Mesendoderm (in vitro differentiated cells): ENCODE data around the gene PLCL1.

ENCODE experiments used
- DNase-seq: peaks from one replicate; pipeline ENCODE4 v3.0.0; 2013
- H2AK5ac ChIP-seq: 2 replicates; pipeline ENCODE4 v1.6.1; 2013; ENCODE audit warnings: low read length, inconsistent platforms
- H2BK120ac ChIP-seq: 2 replicates; pipeline ENCODE4 v1.6.1; 2013; ENCODE audit warnings: low read depth, mild to moderate bottlenecking, low read length, moderate library complexity, mixed read lengths
- H2BK15ac ChIP-seq: replicated peaks from 2 replicates; pipeline ENCODE4 v1.6.1; 2013; ENCODE audit warnings: low read depth, mild to moderate bottlenecking, moderate library complexity
- H2BK5ac ChIP-seq: 2 replicates; pipeline ENCODE4 v1.6.1; 2013; ENCODE audit warnings: low read length, inconsistent platforms
- H3K18ac ChIP-seq: 2 replicates; pipeline ENCODE4 v1.6.1; 2013; ENCODE audit warnings: mild to moderate bottlenecking, low read length, mixed read lengths
- H3K23ac ChIP-seq: one replicate; pipeline ENCODE4 v1.6.1; 2013; ENCODE audit warnings: low read length
- H3K27ac ChIP-seq: 2 replicates; pipeline ENCODE4 v1.5.1; 2013; ENCODE audit warnings: low read depth, mild to moderate bottlenecking, inconsistent platforms, low read length, moderate library complexity
- H3K27me3 ChIP-seq: 2 replicates; pipeline ENCODE4 v1.6.1; 2013; ENCODE audit warnings: low read length, control low read depth, mild to moderate bottlenecking, inconsistent platforms; ENCODE audit not compliant: insufficient read depth, poor library complexity
- H3K36me3 ChIP-seq: 2 replicates; pipeline ENCODE4 v1.6.1; 2013; ENCODE audit warnings: low read length, inconsistent platforms; ENCODE audit not compliant: control insufficient read depth, insufficient read depth
- H3K4ac ChIP-seq: one replicate; pipeline ENCODE4 v1.6.1; 2013; ENCODE audit warnings: low read depth, mild to moderate bottlenecking, low read length, moderate library complexity
- H3K4me1 ChIP-seq: 2 replicates; pipeline ENCODE4 v1.6.1; 2013; ENCODE audit warnings: low read depth, low read length, inconsistent platforms; ENCODE audit not compliant: control insufficient read depth
- H3K4me2 ChIP-seq: 2 replicates; pipeline ENCODE4 v1.6.1; 2013; ENCODE audit warnings: low read length
- H3K4me3 ChIP-seq: 2 replicates; pipeline ENCODE4 v1.5.1; 2013; ENCODE audit warnings: mild to moderate bottlenecking, low read length
- H3K56ac ChIP-seq: one replicate; pipeline ENCODE4 v1.6.1; 2013; ENCODE audit warnings: low read length
- H3K79me1 ChIP-seq: 2 replicates; pipeline ENCODE4 v1.6.1; 2013; ENCODE audit warnings: low read length, inconsistent platforms
- H3K79me2 ChIP-seq: 2 replicates; pipeline ENCODE4 v1.6.1; 2013; ENCODE audit warnings: mild to moderate bottlenecking, low read length; ENCODE audit not compliant: control insufficient read depth, insufficient read depth
- H3K9ac ChIP-seq: 2 replicates; pipeline ENCODE4 v1.6.1; 2013; ENCODE audit warnings: low read length, inconsistent platforms
- H4K5ac ChIP-seq: one replicate; pipeline ENCODE4 v1.6.1; 2013; ENCODE audit warnings: low read length
- H4K8ac ChIP-seq: one replicate; pipeline ENCODE4 v1.6.1; 2013; ENCODE audit warnings: low read depth, mild to moderate bottlenecking, control low read depth, low read length, moderate library complexity
- WGBS: extraction: QIAGEN DNeasy Blood & Tissue Kit; methylation state at CpG from one replicate; pipeline ENCODE4 v1.1.7; 2013; ENCODE audit warnings: low lambda C conversion rate, missing lambda C conversion rate; ENCODE audit not compliant: insufficient coverage; ENCODE audit errors: extremely low coverage; 5-methylcytosine and 5-hydroxymethylcytosine counted together

Gene PLCL1

GRCh38 chr2:197994751-197995150, 190.4 kb downstream of the PLCL1 start:
- Histone ChIP-seq H4K8ac (no peak overlapping the region), H2BK5ac (no peak overlapping the region), H3K36me3 (no peaks in the 10 kb centered on the region), H3K56ac (no peak overlapping the region), H3K23ac (no peak overlapping the region), H2AK5ac (no peak overlapping the region), H2BK120ac (no peak overlapping the region), H3K4me1 (no peaks in the 10 kb centered on the region), H3K4ac (no peak overlapping the region), H3K4me3 (no peak overlapping the region), H4K5ac (no peak overlapping the region), H3K79me2 (no peaks in the 10 kb centered on the region), H3K27ac (no peak overlapping the region), H3K79me1 (no peaks in the 10 kb centered on the region), H3K4me2 (no peak overlapping the region), H3K9ac (no peak overlapping the region), H2BK15ac (no peak overlapping the region), H3K18ac (no peak overlapping the region), H3K27me3 (no peaks in the 10 kb centered on the region)
- DNase-seq: peak; percentile 42
- no CpG with 5 or more reads among the region's 1 CpG for WGBS

DNA sequence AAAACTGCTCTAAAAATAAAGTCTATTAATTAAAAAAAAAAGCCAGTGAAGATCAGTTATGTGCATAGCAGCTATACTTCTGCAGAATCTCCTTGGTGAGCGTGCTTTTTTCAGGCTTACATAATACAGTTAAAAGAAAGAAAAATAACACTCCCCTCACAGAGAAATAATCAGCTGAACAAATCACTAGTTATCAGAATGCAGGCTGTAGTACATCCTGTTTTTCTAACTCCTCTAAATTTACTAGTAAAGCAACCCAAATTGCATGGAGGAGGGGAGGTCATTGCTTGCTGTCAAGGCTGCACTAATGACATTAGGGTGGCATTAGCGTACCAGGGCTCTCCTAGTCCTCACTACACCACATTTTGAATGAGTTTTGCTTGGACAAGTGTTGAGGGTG, 192.2 kb downstream of the PLCL1 start:
- no CpG with 5 or more reads among the region's 2 CpGs for WGBS

GRCh38 chr2:197997083-197997541, 192.7 kb downstream of the PLCL1 start:
- Histone ChIP-seq H4K8ac (no peak overlapping the region), H3K4ac (no peak overlapping the region), H3K18ac (no peak overlapping the region), H2BK5ac (no peak overlapping the region), H3K9ac (no peak overlapping the region), H3K79me1 (no peaks in the 10 kb centered on the region), H2BK120ac (no peak overlapping the region), H3K27ac (no peak overlapping the region), H3K4me1 (no peaks in the 10 kb centered on the region), H3K36me3 (no peaks in the 10 kb centered on the region), H3K23ac (no peak overlapping the region), H4K5ac (no peak overlapping the region), H2BK15ac (no peak overlapping the region), H3K4me2 (no peak overlapping the region), H3K4me3 (no peak overlapping the region), H3K79me2 (no peaks in the 10 kb centered on the region), H3K27me3 (no peaks in the 10 kb centered on the region), H2AK5ac (no peak overlapping the region), H3K56ac (no peak overlapping the region)
- WGBS: no CpG with 5 or more reads among the region's 7 CpGs
- no peak for DNase-seq

More for the DNA sequence above, 192.2 kb downstream of the PLCL1 start:
- Histone ChIP-seq H3K4me2 (no peak overlapping the region), H3K4me3 (no peak overlapping the region), H3K27me3 (no peaks in the 10 kb centered on the region), H4K5ac (no peak overlapping the region), H3K4ac (no peak overlapping the region), H2BK120ac (no peak overlapping the region), H3K79me1 (no peaks in the 10 kb centered on the region), H2BK15ac (no peak overlapping the region), H3K23ac (no peak overlapping the region), H3K4me1 (no peaks in the 10 kb centered on the region), H3K18ac (no peak overlapping the region), H2BK5ac (no peak overlapping the region), H3K9ac (no peak overlapping the region), H4K8ac (no peak overlapping the region), H3K79me2 (no peaks in the 10 kb centered on the region), H2AK5ac (no peak overlapping the region), H3K27ac (no peak overlapping the region), H3K56ac (no peak overlapping the region), H3K36me3 (no peaks in the 10 kb centered on the region)
- no peak for DNase-seq

- H3K4ac ChIP-seq: no peak overlapping the region
- no peak overlapping the region for H3K27ac ChIP-seq
- H3K23ac ChIP-seq: no peak overlapping the region
- no peak overlapping the region for H2BK15ac ChIP-seq
- H3K18ac ChIP-seq: no peak overlapping the region
- no peak overlapping the region for H3K56ac ChIP-seq
- H4K8ac ChIP-seq: no peak overlapping the region
- DNase-seq: no peak
- H3K9ac ChIP-seq: no peak overlapping the region
- H4K5ac ChIP-seq: no peak overlapping the region
- no CpG with 5 or more reads among the region's 3 CpGs for WGBS
- no peak overlapping the region for H2BK120ac ChIP-seq
- no peaks in the 10 kb centered on the region for H3K27me3 ChIP-seq
- H3K79me1 ChIP-seq: no peaks in the 10 kb centered on the region
- no peaks in the 10 kb centered on the region for H3K79me2 ChIP-seq
- H3K4me1 ChIP-seq: no peaks in the 10 kb centered on the region
- H2AK5ac ChIP-seq: no peak overlapping the region
- H3K4me3 ChIP-seq: no peak overlapping the region
- no peak overlapping the region for H3K4me2 ChIP-seq
- H2BK5ac ChIP-seq: no peak overlapping the region
- no peaks in the 10 kb centered on the region for H3K36me3 ChIP-seq
Observed at GRCh38 chr2:197998702-197999101, 194.3 kb downstream of the PLCL1 start.

- H3K9ac ChIP-seq: no peak overlapping the region
- H3K79me2 ChIP-seq: no peaks in the 10 kb centered on the region
- no peak overlapping the region for H4K5ac ChIP-seq
- no peaks in the 10 kb centered on the region for H3K27me3 ChIP-seq
- no peak overlapping the region for H3K4ac ChIP-seq
- no peak overlapping the region for H4K8ac ChIP-seq
- H3K27ac ChIP-seq: no peak overlapping the region
- no peak for DNase-seq
- no peak overlapping the region for H2BK5ac ChIP-seq
- H2AK5ac ChIP-seq: no peak overlapping the region
- no peak overlapping the region for H3K4me2 ChIP-seq
- H3K36me3 ChIP-seq: no peaks in the 10 kb centered on the region
- no peak overlapping the region for H3K56ac ChIP-seq
- H2BK15ac ChIP-seq: no peak overlapping the region
- no peak overlapping the region for H2BK120ac ChIP-seq
- no peaks in the 10 kb centered on the region for H3K4me1 ChIP-seq
- no peaks in the 10 kb centered on the region for H3K79me1 ChIP-seq
- H3K18ac ChIP-seq: no peak overlapping the region
- WGBS: no CpG with 5 or more reads among the region's 1 CpG
- H3K23ac ChIP-seq: no peak overlapping the region
- no peak overlapping the region for H3K4me3 ChIP-seq
Observed at GRCh38 chr2:198000417-198000816, 196.0 kb downstream of the PLCL1 start.

- DNase-seq: no peak
- no peaks in the 10 kb centered on the region for H3K27me3 ChIP-seq
- no peak overlapping the region for H4K8ac ChIP-seq
- no peak overlapping the region for H3K56ac ChIP-seq
- H3K18ac ChIP-seq: no peak overlapping the region
- H2BK5ac ChIP-seq: no peak overlapping the region
- no peak overlapping the region for H4K5ac ChIP-seq
- no peak overlapping the region for H3K4ac ChIP-seq
- H3K9ac ChIP-seq: no peak overlapping the region
- WGBS: no CpG with 5 or more reads among the region's 1 CpG
- no peaks in the 10 kb centered on the region for H3K79me2 ChIP-seq
- H3K4me3 ChIP-seq: no peak overlapping the region
- no peak overlapping the region for H2BK15ac ChIP-seq
- no peak overlapping the region for H3K23ac ChIP-seq
- H3K27ac ChIP-seq: no peak overlapping the region
- no peak overlapping the region for H2AK5ac ChIP-seq
- no peak overlapping the region for H2BK120ac ChIP-seq
- no peaks in the 10 kb centered on the region for H3K79me1 ChIP-seq
- no peak overlapping the region for H3K4me2 ChIP-seq
- no peaks in the 10 kb centered on the region for H3K4me1 ChIP-seq
- H3K36me3 ChIP-seq: no peaks in the 10 kb centered on the region
Observed at GRCh38 chr2:198004173-198004572, 199.8 kb downstream of the PLCL1 start.
